HepG2 (cell line): ENCODE measurements around the gene IKZF3. TPM values are rescaled to one million over a fixed set of nuclear protein-coding genes. Genes with fewer than 3 reads are reported as not detected.

Source experiments
- KIAA2018 ChIP-seq: sonication (generic); formaldehyde crosslinking; IDR thresholded peaks from 2 replicates; pipeline ENCODE4 v1.5.0; 2020; ENCODE audit warnings: mild to moderate bottlenecking, missing genetic modification reagents, borderline replicate concordance
- LRRFIP1 ChIP-seq: sonication (generic); formaldehyde crosslinking; conservative IDR thresholded peaks from 2 replicates; pipeline ENCODE4 v1.4.0; 2020; ENCODE audit warnings: missing genetic modification reagents
- PLSCR1 ChIP-seq: sonication (generic); formaldehyde crosslinking; IDR thresholded peaks from 2 replicates; pipeline ENCODE4 v1.5.0; 2020; ENCODE audit warnings: missing genetic modification reagents, mild to moderate bottlenecking, borderline replicate concordance
- ZNF142 ChIP-seq: sonication (generic); formaldehyde crosslinking; IDR thresholded peaks from 2 replicates; pipeline ENCODE4 v1.4.0; 2020; ENCODE audit warnings: missing genetic modification reagents
- ZNF281 ChIP-seq: sonication (generic); formaldehyde crosslinking; IDR thresholded peaks from 2 replicates; pipeline ENCODE4 v1.4.0; 2020; ENCODE audit warnings: missing genetic modification reagents, borderline replicate concordance
- polyA plus RNA-seq, 8 experiments: library from polyadenylated mRNA; depleted of rRNA in 3 of 8; stranded (reverse) in 7 of 8; unstranded in 1 of 8; fragments of >200 nt; fragmentation: Illumina TruSeq in 4 of 8; extraction: Trizol in 4 of 8; gene quantifications; 2 replicates each; pipeline versions ENCODE4 v1.2.1 to v1.2.3, GENCODE V29; 2011 to 2016; ENCODE audit warnings: low read depth in 4 of 8, missing spikeins in 1 of 8, mixed read lengths in 1 of 8; ENCODE audit not compliant: insufficient read depth in 1 of 8
- total RNA-seq, 5 experiments: library from RNA; depleted of rRNA; stranded (reverse); fragments of >200 nt; fragmentation: Illumina TruSeq; extraction: Trizol; gene quantifications; 2 replicates each; pipeline ENCODE4 v1.2.3, GENCODE V29; 2016; ENCODE audit warnings: low read depth in 1 of 5

The IKZF3 gene
- total and polyA plus RNA-seq, 2 of the 13 experiments (the other 11 are each of a cell fraction or from before 2014, with no cell fraction given), result not detected

GRCh38 chr17:39730095-39730921, 133.8 kb downstream of the IKZF3 start, which contains the start of gene MIEN1 (continued):
- TF ChIP-seq KIAA2018 (CRISPR knock-in tag) (no peak), ZNF281 (peak; percentile 59; the same call in 1 of the 2 replicates), LRRFIP1 (CRISPR knock-in tag) (no peak), PLSCR1 (CRISPR knock-in tag) (no peak), ZNF142 (CRISPR knock-in tag) (peak; percentile 54; the same call in 1 of the 2 replicates)
